Mammary epithelial cell (primary cell): Measurements from ENCODE around the gene DTHD1.

Experiments used
- EZH2 ChIP-seq: IDR thresholded peaks from 2 replicates; pipeline ENCODE4 v1.6.1; 2012; ENCODE audit warnings: low read length, inconsistent platforms, borderline replicate concordance
- TF ChIP-seq, protein P1 (sequence below), 2 donors: IDR thresholded peaks in 1 of 2; conservative IDR thresholded peaks in 1 of 2; 2 replicates each; pipeline ENCODE4 v1.5.1; 2011 to 2012; ENCODE audit warnings: inconsistent platforms in 2 of 2, low read length in 2 of 2, mild to moderate bottlenecking in 2 of 2, control low read depth in 1 of 2, low read depth in 1 of 2; ENCODE audit not compliant: insufficient read depth in 1 of 2; ENCODE audit errors: extremely low read depth in 1 of 2

DNA sequence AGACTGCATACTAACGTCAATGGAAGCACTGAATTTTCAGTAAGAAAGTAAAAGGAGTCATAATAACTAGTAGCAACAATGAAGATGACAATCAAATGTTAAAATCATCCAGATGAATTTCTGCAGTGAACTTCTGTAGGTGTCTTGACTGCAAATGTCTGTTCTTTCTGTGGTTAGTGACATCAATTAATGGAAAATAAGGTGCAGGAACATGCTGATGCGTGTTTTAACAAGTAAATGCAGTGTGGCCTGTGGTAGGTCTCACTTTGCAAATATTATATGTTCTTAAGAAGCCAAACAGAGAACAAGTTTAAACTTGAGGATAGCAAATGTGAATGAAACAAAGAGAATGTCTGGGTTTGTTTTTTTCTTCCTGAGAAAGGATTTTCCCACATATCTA, 2.6 kb upstream of the DTHD1 start:
- TF ChIP-seq, protein P1, sequence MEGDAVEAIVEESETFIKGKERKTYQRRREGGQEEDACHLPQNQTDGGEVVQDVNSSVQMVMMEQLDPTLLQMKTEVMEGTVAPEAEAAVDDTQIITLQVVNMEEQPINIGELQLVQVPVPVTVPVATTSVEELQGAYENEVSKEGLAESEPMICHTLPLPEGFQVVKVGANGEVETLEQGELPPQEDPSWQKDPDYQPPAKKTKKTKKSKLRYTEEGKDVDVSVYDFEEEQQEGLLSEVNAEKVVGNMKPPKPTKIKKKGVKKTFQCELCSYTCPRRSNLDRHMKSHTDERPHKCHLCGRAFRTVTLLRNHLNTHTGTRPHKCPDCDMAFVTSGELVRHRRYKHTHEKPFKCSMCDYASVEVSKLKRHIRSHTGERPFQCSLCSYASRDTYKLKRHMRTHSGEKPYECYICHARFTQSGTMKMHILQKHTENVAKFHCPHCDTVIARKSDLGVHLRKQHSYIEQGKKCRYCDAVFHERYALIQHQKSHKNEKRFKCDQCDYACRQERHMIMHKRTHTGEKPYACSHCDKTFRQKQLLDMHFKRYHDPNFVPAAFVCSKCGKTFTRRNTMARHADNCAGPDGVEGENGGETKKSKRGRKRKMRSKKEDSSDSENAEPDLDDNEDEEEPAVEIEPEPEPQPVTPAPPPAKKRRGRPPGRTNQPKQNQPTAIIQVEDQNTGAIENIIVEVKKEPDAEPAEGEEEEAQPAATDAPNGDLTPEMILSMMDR (conservative IDR thresholded peaks at IDR 0.05 in 1 of 2, IDR thresholded peaks at IDR 0.05 in 1 of 2; ENCODE audit: extremely low read depth in 1 of 2, insufficient read depth in 1 of 2, low read depth in 1 of 2, low read length in 2 of 2): no peak
- TF ChIP-seq EZH2: no peak
